ENCODE measurements around the gene THBD.

THBD gene

GRCh38 chr20:23011008-23011721 is 38.3 kb downstream of the THBD start:
- in situ Hi-C loops (cut with HindIII; ENCODE audit: low sequenced_read_pairs): no loop called here

GRCh38 chr20:23010096-23010495 is 39.4 kb downstream of the THBD start:
- H3K4me3 ChIP-seq (ENCODE audit: low read depth, low read length): no peak overlapping the region
- DNase-seq (ENCODE audit: low read depth, low spot score): no peak
- no peak for TF ChIP-seq CTCF (IDR thresholded peaks at IDR 0.05; ENCODE audit: low read depth, low read length)
- in situ Hi-C loops (cut with HindIII; ENCODE audit: low sequenced_read_pairs): no loop called here

More at GRCh38 chr20:23011008-23011721, 38.3 kb downstream of the THBD start:
- no peak for TF ChIP-seq CTCF (IDR thresholded peaks at IDR 0.05; ENCODE audit: low read depth, low read length)
- no peak for DNase-seq (ENCODE audit: low read depth, low spot score)
- H3K4me3 ChIP-seq (ENCODE audit: low read depth, low read length): no peak overlapping the region

GRCh38 chr20:23009636-23010035 is 39.8 kb downstream of the THBD start:
- in situ Hi-C loops (cut with HindIII; ENCODE audit: low sequenced_read_pairs): no loop called here

GRCh38 chr20:23008667-23009066 is 40.8 kb downstream of the THBD start:
- H3K4me3 ChIP-seq (ENCODE audit: low read depth, low read length): no peak overlapping the region
- DNase-seq (ENCODE audit: low read depth, low spot score): no peak
- in situ Hi-C loops (cut with HindIII; ENCODE audit: low sequenced_read_pairs): no loop called here
- TF ChIP-seq CTCF (IDR thresholded peaks at IDR 0.05; ENCODE audit: low read depth, low read length): no peak

More at GRCh38 chr20:23009636-23010035, 39.8 kb downstream of the THBD start:
- H3K4me3 ChIP-seq (ENCODE audit: low read depth, low read length): no peak overlapping the region
- no peak for DNase-seq (ENCODE audit: low read depth, low spot score)
- TF ChIP-seq CTCF (IDR thresholded peaks at IDR 0.05; ENCODE audit: low read depth, low read length): no peak

- no peak overlapping the region for H3K4me3 ChIP-seq (ENCODE audit: low read depth, low read length)
- no peak for TF ChIP-seq CTCF (IDR thresholded peaks at IDR 0.05; ENCODE audit: low read depth, low read length)
- in situ Hi-C loops (cut with HindIII; ENCODE audit: low sequenced_read_pairs): no loop called here
- DNase-seq (ENCODE audit: low read depth, low spot score): no peak
Observed at GRCh38 chr20:23007886-23008655, 41.4 kb downstream of the THBD start.

GRCh38 chr20:23007462-23007861 is 42.0 kb downstream of the THBD start:
- DNase-seq (ENCODE audit: low read depth, low spot score): no peak
- in situ Hi-C loops (cut with HindIII; ENCODE audit: low sequenced_read_pairs): no loop called here
- no peak for TF ChIP-seq CTCF (IDR thresholded peaks at IDR 0.05; ENCODE audit: low read depth, low read length)
- H3K4me3 ChIP-seq (ENCODE audit: low read depth, low read length): no peak overlapping the region

Data from astrocyte of the spinal cord (primary cell).